ENCODE measurements around the gene SP7. TPM values are rescaled to one million over a fixed set of nuclear protein-coding genes. Genes with fewer than 3 reads are reported as not detected.

SP7 gene
- total RNA-seq, 2 donors from 2014 or later = not detected

DNA sequence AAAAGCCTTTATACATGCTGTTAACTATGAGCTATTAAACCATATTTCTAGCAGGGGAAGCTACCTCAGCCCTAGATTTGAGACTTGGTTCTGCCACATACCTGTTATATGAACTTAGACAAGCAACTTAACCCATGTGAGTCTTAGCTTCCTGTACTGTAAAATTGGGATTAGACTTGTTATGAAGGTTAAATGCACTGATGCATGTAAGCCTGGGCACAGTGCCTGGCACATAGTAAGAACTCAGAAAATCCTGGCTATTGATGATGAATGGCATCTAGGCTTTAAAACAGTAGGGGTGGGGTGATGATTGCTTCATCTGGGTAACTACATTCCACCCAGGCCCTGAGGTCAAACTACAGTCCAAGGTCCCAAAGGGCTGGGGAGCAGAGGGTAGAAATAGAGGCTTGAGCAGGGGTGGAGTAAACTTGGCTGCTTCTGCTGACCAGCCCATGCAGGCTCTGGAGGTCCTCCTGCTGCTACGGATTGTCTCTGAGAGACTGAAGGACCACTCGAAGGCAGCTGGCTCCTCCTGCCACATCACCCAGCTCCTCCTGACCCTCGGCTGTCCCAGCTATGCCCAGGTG lies 56.8 kb downstream of the SP7 start:
- no peak for DNase-seq
- no peaks in the 10 kb centered on the region for H3K4me1 Mint-ChIP-seq
- H3K4me3 ChIP-seq (ENCODE audit: low read length) = no peak overlapping the region
- H3K9me3 ChIP-seq (ENCODE audit: control insufficient read depth, low read length) = no peaks in the 10 kb centered on the region
- no peaks in the 10 kb centered on the region for H3K27me3 ChIP-seq (ENCODE audit: control insufficient read depth, insufficient read depth, low read length, poor library complexity, severe bottlenecking)
- no peaks in the 10 kb centered on the region for H3K4me1 ChIP-seq (ENCODE audit: control insufficient read depth, insufficient read depth, low read length)
- H3K4me3 Mint-ChIP-seq = no peak overlapping the region
- WGBS, 2 experiments (ENCODE audit: insufficient coverage in 1 of 2, insufficient read length in 1 of 2) = 90 to 100% methylated on average over 1 to 3 of the region's 3 CpGs
- no peak overlapping the region for H3K27ac Mint-ChIP-seq
- H3K36me3 ChIP-seq (ENCODE audit: control insufficient read depth, insufficient read depth, low read length) = peaks cover 75% of the 10 kb centered on the region
- no peak overlapping the region for H3K27ac ChIP-seq (ENCODE audit: low read depth, low read length)
- TF ChIP-seq, protein P1, sequence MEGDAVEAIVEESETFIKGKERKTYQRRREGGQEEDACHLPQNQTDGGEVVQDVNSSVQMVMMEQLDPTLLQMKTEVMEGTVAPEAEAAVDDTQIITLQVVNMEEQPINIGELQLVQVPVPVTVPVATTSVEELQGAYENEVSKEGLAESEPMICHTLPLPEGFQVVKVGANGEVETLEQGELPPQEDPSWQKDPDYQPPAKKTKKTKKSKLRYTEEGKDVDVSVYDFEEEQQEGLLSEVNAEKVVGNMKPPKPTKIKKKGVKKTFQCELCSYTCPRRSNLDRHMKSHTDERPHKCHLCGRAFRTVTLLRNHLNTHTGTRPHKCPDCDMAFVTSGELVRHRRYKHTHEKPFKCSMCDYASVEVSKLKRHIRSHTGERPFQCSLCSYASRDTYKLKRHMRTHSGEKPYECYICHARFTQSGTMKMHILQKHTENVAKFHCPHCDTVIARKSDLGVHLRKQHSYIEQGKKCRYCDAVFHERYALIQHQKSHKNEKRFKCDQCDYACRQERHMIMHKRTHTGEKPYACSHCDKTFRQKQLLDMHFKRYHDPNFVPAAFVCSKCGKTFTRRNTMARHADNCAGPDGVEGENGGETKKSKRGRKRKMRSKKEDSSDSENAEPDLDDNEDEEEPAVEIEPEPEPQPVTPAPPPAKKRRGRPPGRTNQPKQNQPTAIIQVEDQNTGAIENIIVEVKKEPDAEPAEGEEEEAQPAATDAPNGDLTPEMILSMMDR (conservative IDR thresholded peaks at IDR 0.05) = no peak
- no peak overlapping the region for H3K9ac ChIP-seq (ENCODE audit: extremely low read depth, low read length, poor library complexity, severe bottlenecking)
- H3K9me3 Mint-ChIP-seq = no peaks in the 10 kb centered on the region
- H3K36me3 Mint-ChIP-seq (ENCODE audit: low read depth) = peaks cover 58% of the 10 kb centered on the region
- no peaks in the 10 kb centered on the region for H3K27me3 Mint-ChIP-seq (ENCODE audit: insufficient read depth)

DNA sequence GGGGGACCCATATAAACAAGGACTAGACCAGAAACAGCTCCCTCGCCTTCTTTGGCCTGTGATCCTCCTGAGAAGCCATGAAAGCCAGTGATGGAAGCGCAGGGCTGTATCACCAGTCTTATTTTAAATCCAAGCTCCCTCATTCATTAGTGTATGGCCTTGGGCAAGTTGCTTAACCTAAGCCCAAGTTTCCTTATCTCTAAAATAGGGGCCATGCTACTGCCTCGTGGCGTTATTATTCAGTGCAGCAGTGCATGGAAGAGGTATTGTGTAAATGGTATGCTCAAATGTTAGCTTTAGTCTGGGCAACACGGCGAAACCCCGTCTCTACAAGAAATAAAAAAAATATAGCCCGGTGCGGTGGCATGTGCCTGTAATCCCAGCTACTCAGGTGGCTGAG lies 58.2 kb downstream of the SP7 start:
- H3K36me3 Mint-ChIP-seq (ENCODE audit: low read depth) = peaks cover 51% of the 10 kb centered on the region
- 96 to 100% methylated on average over 9 of the region's 9 CpGs for WGBS, 2 experiments (ENCODE audit: insufficient coverage in 1 of 2, insufficient read length in 1 of 2)
- H3K27ac Mint-ChIP-seq = no peak overlapping the region
- H3K27ac ChIP-seq (ENCODE audit: low read depth, low read length) = no peak overlapping the region
- no peaks in the 10 kb centered on the region for H3K27me3 ChIP-seq (ENCODE audit: control insufficient read depth, insufficient read depth, low read length, poor library complexity, severe bottlenecking)
- H3K9me3 Mint-ChIP-seq = no peaks in the 10 kb centered on the region
- H3K36me3 ChIP-seq (ENCODE audit: control insufficient read depth, insufficient read depth, low read length) = peaks cover 65% of the 10 kb centered on the region
- H3K4me3 ChIP-seq (ENCODE audit: low read length) = no peak overlapping the region
- H3K4me1 ChIP-seq (ENCODE audit: control insufficient read depth, insufficient read depth, low read length) = no peaks in the 10 kb centered on the region
- DNase-seq = no peak
- no peak overlapping the region for H3K4me3 Mint-ChIP-seq
- TF ChIP-seq, protein P1 (conservative IDR thresholded peaks at IDR 0.05) = no peak
- no peaks in the 10 kb centered on the region for H3K4me1 Mint-ChIP-seq
- H3K9me3 ChIP-seq (ENCODE audit: control insufficient read depth, low read length) = no peaks in the 10 kb centered on the region
- H3K27me3 Mint-ChIP-seq (ENCODE audit: insufficient read depth) = no peaks in the 10 kb centered on the region
- no peak overlapping the region for H3K9ac ChIP-seq (ENCODE audit: extremely low read depth, low read length, poor library complexity, severe bottlenecking)

Other genes with a start within 250 kb of the SP7 start
- gene IGFBP6, start 238.7 kb downstream of the SP7 start, total RNA-seq = 10 to 100 TPM; 21.7 to 48.4 TPM
- under 1 TPM; 0.46 to 0.71 TPM for gene SOAT2, start 232.9 kb downstream of the SP7 start, total RNA-seq
- 10 to 100 TPM; 54.0 to 54.6 TPM for gene ZNF740, start 155.6 kb downstream of the SP7 start, total RNA-seq
- gene CSAD, start 155.4 kb downstream of the SP7 start, total RNA-seq = 10 to 100 TPM; 24.9 to 38.2 TPM
- 1 to 10 TPM; 1.4 TPM for gene ITGB7, start 129.1 kb downstream of the SP7 start, total RNA-seq
- gene RARG, start 104.1 kb downstream of the SP7 start, total RNA-seq = 10 to 100 TPM; 19.5 to 26.8 TPM
- gene ESPL1, start 68.1 kb downstream of the SP7 start, total RNA-seq = 10 to 100 TPM; 33.3 to 50.7 TPM
- 100 to 1,000 TPM; 322 to 403 TPM for gene PFDN5, start 40.8 kb downstream of the SP7 start, total RNA-seq
- 10 to 100 TPM; 55.3 to 74.2 TPM for gene MYG1, start 36.7 kb downstream of the SP7 start, total RNA-seq
- gene AAAS, start 14.7 kb downstream of the SP7 start, total RNA-seq = 10 to 100 TPM; 69.4 to 82.4 TPM
- 10 to 100 TPM; 91.2 to 99.5 TPM for gene SP1, start 43.8 kb upstream of the SP7 start, total RNA-seq
- 10 to 100 TPM; 17.1 to 23.6 TPM for gene AMHR2, start 87.5 kb upstream of the SP7 start, total RNA-seq
- 100 to 1,000 TPM; 184 to 209 TPM for gene PRR13, start 105.4 kb upstream of the SP7 start, total RNA-seq
- 1,000 to 10,000 TPM; 1,281 to 1,338 TPM for gene PCBP2, start 115.7 kb upstream of the SP7 start, total RNA-seq
- 1 to 10 TPM; 5.5 to 8.1 TPM for gene MAP3K12, start 163.1 kb upstream of the SP7 start, total RNA-seq
- gene TARBP2, start 164.9 kb upstream of the SP7 start, total RNA-seq = 10 to 100 TPM; 48.4 to 60.3 TPM
- gene NPFF, start 171.1 kb upstream of the SP7 start, total RNA-seq = not detected